NCI-H146 treated with DMSO at 0.1 percent for 48 hours (cell line): ENCODE results near the gene ITIH5.

ENCODE experiments used
- DNase-seq: peaks from one replicate; lab custom pipeline; 2025; ENCODE audit not compliant: unreplicated experiment; lab: John Stamatoyannopoulos, UW

Gene ITIH5

GRCh38 chr10:7634142-7634894, 32.4 kb downstream of the ITIH5 start:
- no peak for DNase-seq

GRCh38 chr10:7626283-7626682, 40.5 kb downstream of the ITIH5 start:
- no peak for DNase-seq

GRCh38 chr10:7625836-7626235, 40.9 kb downstream of the ITIH5 start:
- DNase-seq: no peak

- DNase-seq: no peak
Observed at GRCh38 chr10:7625009-7625408, 41.8 kb downstream of the ITIH5 start.

GRCh38 chr10:7622969-7623368, 43.8 kb downstream of the ITIH5 start:
- no peak for DNase-seq

GRCh38 chr10:7618461-7618860, 48.3 kb downstream of the ITIH5 start:
- no peak for DNase-seq

- no peak for DNase-seq
Observed at GRCh38 chr10:7611909-7612308, 54.9 kb downstream of the ITIH5 start.

- DNase-seq: no peak
Observed at GRCh38 chr10:7610651-7611389, 55.9 kb downstream of the ITIH5 start.

- DNase-seq: no peak
Observed at GRCh38 chr10:7610026-7610425, 56.7 kb downstream of the ITIH5 start.

- no peak for DNase-seq
Observed at GRCh38 chr10:7609556-7609955, 57.2 kb downstream of the ITIH5 start.

GRCh38 chr10:7608001-7608400, 58.8 kb downstream of the ITIH5 start:
- DNase-seq: no peak

- no peak for DNase-seq
Observed at GRCh38 chr10:7606951-7607404, 59.8 kb downstream of the ITIH5 start.

GRCh38 chr10:7605565-7606295, 61.0 kb downstream of the ITIH5 start:
- no peak for DNase-seq

- no peak for DNase-seq
Observed at GRCh38 chr10:7601023-7601656, 65.6 kb downstream of the ITIH5 start.

- no peak for DNase-seq
Observed at GRCh38 chr10:7598771-7599170, 68.0 kb downstream of the ITIH5 start.

GRCh38 chr10:7596356-7596755, 70.4 kb downstream of the ITIH5 start:
- no peak for DNase-seq

GRCh38 chr10:7593905-7594304, 72.9 kb downstream of the ITIH5 start:
- DNase-seq: no peak

GRCh38 chr10:7593063-7593462, 73.7 kb downstream of the ITIH5 start:
- no peak for DNase-seq

GRCh38 chr10:7592627-7593026, 74.1 kb downstream of the ITIH5 start:
- DNase-seq: no peak

GRCh38 chr10:7590271-7590670, 76.5 kb downstream of the ITIH5 start:
- DNase-seq: no peak

- no peak for DNase-seq
Observed at GRCh38 chr10:7589748-7590147, 77.0 kb downstream of the ITIH5 start.
